GM12892 (cell line): ENCODE results near the gene SAMD8.

Experiments used
- POLR2A ChIP-seq: IDR thresholded peaks from 2 replicates; pipeline ENCODE4 v1.6.1; 2011; ENCODE audit warnings: low read depth, low read length, control low read depth
- POLR2AphosphoS5 ChIP-seq: IDR thresholded peaks from 2 replicates; pipeline ENCODE4 v1.6.1; 2011; ENCODE audit warnings: low read depth, low read length, control low read depth
- TAF1 ChIP-seq: IDR thresholded peaks from 2 replicates; pipeline ENCODE4 v1.6.1; 2011; ENCODE audit warnings: low read depth, mild to moderate bottlenecking, control low read depth, low read length, borderline replicate concordance

GRCh38 chr10:75080554-75080953 lies 30.9 kb upstream of the SAMD8 start:
- no peak for TF ChIP-seq POLR2A
- TF ChIP-seq POLR2AphosphoS5, result no peak
- no peak for TF ChIP-seq TAF1
